Central memory CD8-positive, alpha-beta T cell (primary cell): ENCODE data around the gene IGHMBP2.

Experiments
- ATAC-seq: fragments of 150-1000 bp; cut with Tn5 transposase; replicated peaks from 2 replicates; pipeline ENCODE4 v1.10.0; 2022; ENCODE audit warnings: mild to moderate bottlenecking, moderate FRiP score, moderate number of reproducible peaks; ENCODE audit not compliant: poor library complexity, severe bottlenecking; ENCODE audit errors: extremely low read depth
- DNase-seq, 2 donors: peaks; one replicate each; pipeline ENCODE4 v3.0.0; 2021; ENCODE audit warnings: low spot score in 2 of 2
- H3K27ac Mint-ChIP-seq: one replicate; pipeline ENCODE4 v1.8.0; 2022; ENCODE audit warnings: low read depth, mild to moderate bottlenecking, moderate library complexity, mixed read lengths
- H3K27me3 Mint-ChIP-seq: one replicate; pipeline ENCODE4 v1.8.0; 2022; ENCODE audit warnings: mixed read lengths
- H3K36me3 Mint-ChIP-seq: one replicate; pipeline ENCODE4 v1.8.0; 2022; ENCODE audit warnings: mild to moderate bottlenecking, moderate library complexity, mixed read lengths; ENCODE audit not compliant: insufficient read depth
- H3K4me1 Mint-ChIP-seq: one replicate; pipeline ENCODE4 v1.8.0; 2022; ENCODE audit warnings: mixed read lengths
- H3K4me3 Mint-ChIP-seq: one replicate; pipeline ENCODE4 v1.8.0; 2022; ENCODE audit warnings: mild to moderate bottlenecking, moderate library complexity, mixed read lengths
- H3K9me3 Mint-ChIP-seq: one replicate; pipeline ENCODE4 v1.8.0; 2022; ENCODE audit warnings: mixed read lengths

Gene IGHMBP2

GRCh38 chr11:68933605-68934320 lies 30.1 kb downstream of the IGHMBP2 start:
- ATAC-seq (no peak), DNase-seq (no peak)
- Mint-ChIP-seq H3K27me3 (no peaks in the 10 kb centered on the region), H3K4me1 (no peaks in the 10 kb centered on the region), H3K36me3 (peaks cover 11% of the 10 kb centered on the region), H3K9me3 (no peaks in the 10 kb centered on the region), H3K27ac (no peak overlapping the region), H3K4me3 (no peak overlapping the region)

GRCh38 chr11:68934321-68934645 lies 30.6 kb downstream of the IGHMBP2 start:
- no peaks in the 10 kb centered on the region for H3K27me3 Mint-ChIP-seq
- H3K9me3 Mint-ChIP-seq = no peaks in the 10 kb centered on the region
- DNase-seq (no peak), ATAC-seq (no peak)
- H3K4me1 Mint-ChIP-seq = no peaks in the 10 kb centered on the region
- no peak overlapping the region for H3K27ac Mint-ChIP-seq
- H3K4me3 Mint-ChIP-seq = no peak overlapping the region
- H3K36me3 Mint-ChIP-seq = peaks cover 14% of the 10 kb centered on the region

- H3K27me3 Mint-ChIP-seq = no peaks in the 10 kb centered on the region
- no peak overlapping the region for H3K4me3 Mint-ChIP-seq
- no peak for ATAC-seq
- no peaks in the 10 kb centered on the region for H3K9me3 Mint-ChIP-seq
- no peaks in the 10 kb centered on the region for H3K4me1 Mint-ChIP-seq
- H3K36me3 Mint-ChIP-seq = peaks cover 14% of the 10 kb centered on the region
- DNase-seq = no peak
- no peak overlapping the region for H3K27ac Mint-ChIP-seq
Observed at GRCh38 chr11:68934666-68935065, 31.0 kb downstream of the IGHMBP2 start.

- ATAC-seq (no peak), DNase-seq (no peak)
- H3K36me3 Mint-ChIP-seq = peaks cover 14% of the 10 kb centered on the region
- H3K27ac Mint-ChIP-seq = no peak overlapping the region
- H3K9me3 Mint-ChIP-seq = no peaks in the 10 kb centered on the region
- H3K4me1 Mint-ChIP-seq = no peaks in the 10 kb centered on the region
- no peaks in the 10 kb centered on the region for H3K27me3 Mint-ChIP-seq
- H3K4me3 Mint-ChIP-seq = no peak overlapping the region
Observed at GRCh38 chr11:68935066-68935465, 31.4 kb downstream of the IGHMBP2 start.

GRCh38 chr11:68935516-68936357 lies 32.0 kb downstream of the IGHMBP2 start:
- DNase-seq = no peak
- Mint-ChIP-seq H3K4me3 (no peak overlapping the region), H3K27ac (no peak overlapping the region), H3K36me3 (peaks cover 10% of the 10 kb centered on the region), H3K4me1 (no peaks in the 10 kb centered on the region), H3K9me3 (no peaks in the 10 kb centered on the region), H3K27me3 (no peaks in the 10 kb centered on the region)
- ATAC-seq = no peak

- Mint-ChIP-seq H3K27ac (no peak overlapping the region), H3K4me1 (no peaks in the 10 kb centered on the region), H3K27me3 (no peaks in the 10 kb centered on the region), H3K9me3 (no peaks in the 10 kb centered on the region), H3K4me3 (no peak overlapping the region), H3K36me3 (peaks cover 10% of the 10 kb centered on the region)
- DNase-seq (no peak), ATAC-seq (no peak)
Observed at GRCh38 chr11:68936358-68936636, 32.6 kb downstream of the IGHMBP2 start.

GRCh38 chr11:68936676-68937620 lies 33.3 kb downstream of the IGHMBP2 start:
- peaks cover 11% of the 10 kb centered on the region for H3K36me3 Mint-ChIP-seq
- H3K4me1 Mint-ChIP-seq = no peaks in the 10 kb centered on the region
- no peak for ATAC-seq
- H3K27ac Mint-ChIP-seq = no peak overlapping the region
- DNase-seq = no peak
- no peak overlapping the region for H3K4me3 Mint-ChIP-seq
- H3K9me3 Mint-ChIP-seq = no peaks in the 10 kb centered on the region
- H3K27me3 Mint-ChIP-seq = no peaks in the 10 kb centered on the region

- no peaks in the 10 kb centered on the region for H3K4me1 Mint-ChIP-seq
- no peaks in the 10 kb centered on the region for H3K27me3 Mint-ChIP-seq
- DNase-seq (no peak), ATAC-seq (no peak)
- H3K27ac Mint-ChIP-seq = no peak overlapping the region
- H3K9me3 Mint-ChIP-seq = no peaks in the 10 kb centered on the region
- peaks cover 9% of the 10 kb centered on the region for H3K36me3 Mint-ChIP-seq
- H3K4me3 Mint-ChIP-seq = no peak overlapping the region
Observed at GRCh38 chr11:68938088-68938487, 34.4 kb downstream of the IGHMBP2 start.

GRCh38 chr11:68938816-68939582 lies 35.3 kb downstream of the IGHMBP2 start:
- DNase-seq = no peak
- Mint-ChIP-seq H3K27ac (no peak overlapping the region), H3K36me3 (peaks cover 8% of the 10 kb centered on the region), H3K9me3 (no peaks in the 10 kb centered on the region), H3K4me1 (no peaks in the 10 kb centered on the region), H3K27me3 (no peaks in the 10 kb centered on the region), H3K4me3 (no peak overlapping the region)
- no peak for ATAC-seq

GRCh38 chr11:68939583-68940555 lies 36.2 kb downstream of the IGHMBP2 start:
- no peak for ATAC-seq
- no peaks in the 10 kb centered on the region for H3K4me1 Mint-ChIP-seq
- peaks cover 7% of the 10 kb centered on the region for H3K36me3 Mint-ChIP-seq

GRCh38 chr11:68940651-68941323 lies 37.1 kb downstream of the IGHMBP2 start:
- Mint-ChIP-seq H3K9me3 (no peaks in the 10 kb centered on the region), H3K36me3 (peaks cover 7% of the 10 kb centered on the region), H3K27ac (peak overlapping the region; percentile 38), H3K27me3 (no peaks in the 10 kb centered on the region), H3K4me1 (no peaks in the 10 kb centered on the region), H3K4me3 (no peak overlapping the region)
- no peak for ATAC-seq
- no peak for DNase-seq

More at GRCh38 chr11:68939583-68940555, 36.2 kb downstream of the IGHMBP2 start:
- Mint-ChIP-seq H3K27me3 (no peaks in the 10 kb centered on the region), H3K9me3 (no peaks in the 10 kb centered on the region), H3K4me3 (no peak overlapping the region), H3K27ac (no peak overlapping the region)
- DNase-seq = no peak
